IMR-90 (cell line): ENCODE results near the gene RASGRP4. TPM values are rescaled to one million over a fixed set of nuclear protein-coding genes. Genes with fewer than 3 reads are reported as not detected.

Experiments
- ATAC-seq: fragments of 200-7000 bp; cut with Tn5 transposase; 2 replicates; pipeline ENCODE4 v1.9.1; 2020; ENCODE audit warnings: low read depth, mild to moderate bottlenecking, moderate library complexity
- BruUV-seq: library from RNA; stranded (reverse); fragments of 400-500 nt; replicated peaks from 2 replicates; lab custom pipeline; 2021; lab: Mats Ljungman, UMichigan
- CTCF ChIA-PET: fragments of 300-600 bp; formaldehyde crosslinking; extraction: SDS; loops from one replicate; lab custom pipeline; 2021; ENCODE audit warnings: antibody characterized with exemption; lab: Yijun Ruan, JAX
- POLR2A ChIA-PET: fragments of 300-600 bp; sonication (Branson Sonifier 250); formaldehyde crosslinking; loops from one replicate; lab custom pipeline; 2022; ENCODE audit warnings: antibody characterized with exemption; ENCODE audit not compliant: unreplicated experiment; lab: Charles Lee
- DNase-seq: peaks from one replicate; pipeline ENCODE4 v3.0.0; 2013
- H2AFZ ChIP-seq: replicated peaks from 2 replicates; pipeline ENCODE3; 2013; ENCODE audit warnings: low read length, mild to moderate bottlenecking; ENCODE audit not compliant: poor library complexity
- H2AK5ac ChIP-seq: 2 replicates; pipeline ENCODE4 v1.6.1; 2013; ENCODE audit warnings: low read depth, low read length, inconsistent platforms
- H2AK9ac ChIP-seq: replicated peaks from 2 replicates; pipeline ENCODE3; 2013; ENCODE audit warnings: mild to moderate bottlenecking, low read depth, low read length, moderate library complexity; ENCODE audit not compliant: poor library complexity
- H2BK120ac ChIP-seq: 2 replicates; pipeline ENCODE4 v1.6.1; 2013; ENCODE audit warnings: low read depth, low read length, inconsistent platforms
- H2BK15ac ChIP-seq: 3 replicates; pipeline ENCODE4 v1.6.1; 2013; ENCODE audit warnings: low read depth, low read length, inconsistent platforms
- H2BK20ac ChIP-seq: 2 replicates; pipeline ENCODE4 v1.6.1; 2013; ENCODE audit warnings: low read depth, mild to moderate bottlenecking, inconsistent platforms, low read length, moderate library complexity
- H2BK5ac ChIP-seq: 2 replicates; pipeline ENCODE4 v1.6.1; 2013; ENCODE audit warnings: mild to moderate bottlenecking, low read depth, low read length, inconsistent platforms; ENCODE audit not compliant: poor library complexity, severe bottlenecking
- H3K14ac ChIP-seq: replicated peaks from 2 replicates; pipeline ENCODE4 v1.6.1; 2013; ENCODE audit warnings: low read depth, low read length, inconsistent platforms
- H3K18ac ChIP-seq: 2 replicates; pipeline ENCODE4 v1.6.1; 2013; ENCODE audit warnings: low read depth, low read length, control low read depth
- H3K23ac ChIP-seq: 2 replicates; pipeline ENCODE4 v1.6.1; 2013; ENCODE audit warnings: low read depth, low read length, inconsistent platforms
- H3K27ac ChIP-seq: 2 replicates; pipeline ENCODE4 v1.5.1; 2013; ENCODE audit warnings: mild to moderate bottlenecking, control low read depth, low read length; ENCODE audit not compliant: insufficient read depth
- H3K27me3 ChIP-seq: 2 replicates; pipeline ENCODE4 v1.6.1; 2013; ENCODE audit warnings: low read length; ENCODE audit not compliant: control insufficient read depth, insufficient read depth
- H3K36me3 ChIP-seq: 2 replicates; pipeline ENCODE4 v1.6.1; 2013; ENCODE audit warnings: low read length, mixed read lengths; ENCODE audit not compliant: control insufficient read depth, insufficient read depth
- H3K4ac ChIP-seq: 2 replicates; pipeline ENCODE4 v1.6.1; 2013; ENCODE audit warnings: low read depth, low read length, inconsistent platforms
- H3K4me1 ChIP-seq: 2 replicates; pipeline ENCODE4 v1.6.1; 2013; ENCODE audit warnings: low read length, mixed read lengths; ENCODE audit not compliant: control insufficient read depth, insufficient read depth
- H3K4me2 ChIP-seq: 2 replicates; pipeline ENCODE4 v1.6.1; 2013; ENCODE audit warnings: low read depth, mild to moderate bottlenecking, control low read depth, low read length, moderate library complexity
- H3K4me3 ChIP-seq: 2 replicates; pipeline ENCODE4 v1.5.1; 2013; ENCODE audit warnings: low read depth, mild to moderate bottlenecking, control low read depth, low read length, moderate library complexity; ENCODE audit not compliant: insufficient read depth
- H3K56ac ChIP-seq: 2 replicates; pipeline ENCODE4 v1.6.1; 2013; ENCODE audit warnings: low read length, inconsistent platforms; ENCODE audit not compliant: insufficient read depth; ENCODE audit errors: extremely low read depth
- H3K79me1 ChIP-seq, 2 experiments: 2 replicates each; pipeline ENCODE4 v1.6.1; 2013; ENCODE audit warnings: low read length in 2 of 2, inconsistent platforms in 1 of 2, low read depth in 1 of 2
- H3K9ac ChIP-seq: 2 replicates; pipeline ENCODE4 v1.6.1; 2013; ENCODE audit warnings: low read depth, low read length, control low read depth
- H3K9me1 ChIP-seq: 2 replicates; pipeline ENCODE4 v1.6.1; 2013; ENCODE audit warnings: low read length, inconsistent platforms; ENCODE audit not compliant: insufficient read depth
- H3K9me3 ChIP-seq: 2 replicates; pipeline ENCODE4 v1.6.1; 2013; ENCODE audit warnings: low read length; ENCODE audit not compliant: control insufficient read depth, insufficient read depth
- H4K20me1 ChIP-seq: 2 replicates; pipeline ENCODE4 v1.6.1; 2013; ENCODE audit warnings: low read length, inconsistent platforms; ENCODE audit not compliant: insufficient read depth
- H4K5ac ChIP-seq: 2 replicates; pipeline ENCODE4 v1.6.1; 2013; ENCODE audit warnings: mild to moderate bottlenecking, low read depth, low read length, control low read depth
- H4K8ac ChIP-seq, 2 experiments: 2 replicates each; pipeline ENCODE4 v1.6.1; 2013; ENCODE audit warnings: low read depth in 2 of 2, low read length in 2 of 2, control low read depth in 1 of 2, inconsistent platforms in 1 of 2
- H4K91ac ChIP-seq: 2 replicates; pipeline ENCODE4 v1.6.1; 2013; ENCODE audit warnings: low read depth, low read length, inconsistent platforms; ENCODE audit not compliant: insufficient read depth
- BHLHE40 ChIP-seq: fragments of 150-350 bp; IDR thresholded peaks from 2 replicates; pipeline ENCODE4 v1.6.1; 2016; ENCODE audit warnings: mild to moderate bottlenecking, low read depth, low read length
- CEBPB ChIP-seq: IDR thresholded peaks from 2 replicates; pipeline ENCODE4 v1.6.1; 2012; ENCODE audit warnings: low read depth, low read length, improper control_type of control experiment
- CHD1 ChIP-seq: IDR thresholded peaks from 2 replicates; pipeline ENCODE4 v1.6.1; 2012; ENCODE audit warnings: low read depth, low read length, improper control_type of control experiment
- CTCF ChIP-seq: conservative IDR thresholded peaks from 2 replicates; pipeline ENCODE4 v1.5.1; 2012; ENCODE audit warnings: mild to moderate bottlenecking, low read depth, low read length, improper control_type of control experiment
- ELK1 ChIP-seq: fragments of 150-350 bp; IDR thresholded peaks from 2 replicates; pipeline ENCODE4 v1.6.1; 2016; ENCODE audit warnings: low read depth, mild to moderate bottlenecking, low read length, moderate library complexity, borderline replicate concordance
- FOS ChIP-seq: fragments of 150-350 bp; IDR thresholded peaks from 2 replicates; pipeline ENCODE4 v1.6.1; 2016; ENCODE audit warnings: low read depth, low read length
- MAFK ChIP-seq: IDR thresholded peaks from 2 replicates; pipeline ENCODE4 v1.6.1; 2012; ENCODE audit warnings: low read depth, low read length, improper control_type of control experiment
- MAZ ChIP-seq: IDR thresholded peaks from 2 replicates; pipeline ENCODE4 v1.6.1; 2012; ENCODE audit warnings: low read depth, mild to moderate bottlenecking, low read length, improper control_type of control experiment, moderate library complexity, borderline replicate concordance
- MXI1 ChIP-seq: IDR thresholded peaks from 2 replicates; pipeline ENCODE4 v1.6.1; 2012; ENCODE audit warnings: low read depth, mild to moderate bottlenecking, low read length, moderate library complexity, borderline replicate concordance
- NFE2L2 ChIP-seq: fragments of 150-350 bp; IDR thresholded peaks from 2 replicates; pipeline ENCODE4 v1.6.1; 2016; ENCODE audit warnings: low read depth, mild to moderate bottlenecking, low read length
- RAD21 ChIP-seq: IDR thresholded peaks from 2 replicates; pipeline ENCODE4 v1.6.1; 2012; ENCODE audit warnings: low read length, improper control_type of control experiment
- RFX5 ChIP-seq: IDR thresholded peaks from 2 replicates; pipeline ENCODE4 v1.8.0; 2012; ENCODE audit warnings: low read depth, mild to moderate bottlenecking, low read length, moderate library complexity
- SMC3 ChIP-seq: fragments of 150-350 bp; IDR thresholded peaks from 2 replicates; pipeline ENCODE4 v1.6.1; 2016; ENCODE audit warnings: low read depth, mild to moderate bottlenecking, antibody characterized with exemption, low read length, moderate library complexity
- USF2 ChIP-seq: fragments of 150-350 bp; IDR thresholded peaks from 2 replicates; pipeline ENCODE4 v1.6.1; 2017; ENCODE audit warnings: mild to moderate bottlenecking, antibody characterized with exemption, low read length, low read depth
- WGBS, 2 experiments: methylation state at CpG; one replicate each; pipeline versions ENCODE4 v1.1.5 to v1.1.7; 2013; ENCODE audit warnings: missing lambda C conversion rate in 2 of 2; ENCODE audit not compliant: insufficient read length in 1 of 2; ENCODE audit errors: extremely low coverage in 2 of 2; 5-methylcytosine and 5-hydroxymethylcytosine counted together
- dilution Hi-C: fragments of 300-500 bp; cut with HindIII; formaldehyde crosslinking; loops from one replicate; pipeline ENCODE4 v1.14.3; 2018; ENCODE audit warnings: low sequenced_read_pairs; ENCODE audit not compliant: unreplicated experiment
- in situ Hi-C: fragments of 300-500 bp; cut with MboI; formaldehyde crosslinking; loops from 3 replicates; pipeline ENCODE4 v1.14.3; 2019; ENCODE audit warnings: low sequenced_read_pairs, inconsistent platforms, mixed read lengths
- intact Hi-C: fragments of 100-400 bp; cut with micrococcal nuclease; formaldehyde crosslinking; loops from 2 replicates; pipeline ENCODE4 v1.10.0; 2022
- polyA plus RNA-seq, 3 experiments: library from polyadenylated mRNA; depleted of rRNA; stranded (reverse); fragments of >200 nt; gene quantifications; 2 replicates each; pipeline ENCODE4 v1.2.3, GENCODE V29; 2012; ENCODE audit warnings: low replicate concordance in 1 of 3
- total RNA-seq: library from RNA; depleted of rRNA; stranded (reverse); fragments of >200 nt; gene quantifications from 2 replicates; pipeline ENCODE4 v1.2.3, GENCODE V29; 2012

Gene RASGRP4
- total and polyA plus RNA-seq, 2 of the 4 experiments (the other 2 are of a cell fraction), result not detected

- Histone ChIP-seq H3K9ac (no peak overlapping the region), H3K9me3 (no peaks in the 10 kb centered on the region), H2AFZ (peak overlapping the region; percentile 98), H3K36me3 (no peaks in the 10 kb centered on the region), H4K8ac (no peak overlapping the region), H4K20me1 (0 out of 2 replicates have a peak, but pooled peaks cover 3% of the 10 kb centered on the region), H3K79me1 (no peaks in the 10 kb centered on the region), H3K14ac (no peak overlapping the region), H3K4ac (no peak overlapping the region), H2AK5ac (no peak overlapping the region), H3K9me1 (no peaks in the 10 kb centered on the region), H3K18ac (no peak overlapping the region), H2BK5ac (no peak overlapping the region), H4K5ac (no peak overlapping the region), H4K91ac (no peak overlapping the region), H3K23ac (no peak overlapping the region), H2BK120ac (no peak overlapping the region), H2BK20ac (no peak overlapping the region), H3K27ac (no peak overlapping the region), H2AK9ac (no peak overlapping the region), H3K27me3 (peaks cover 44% of the 10 kb centered on the region), H2BK15ac (no peak overlapping the region), H3K4me1 (no peaks in the 10 kb centered on the region), H3K4me2 (peak overlapping the region; percentile 85), H3K4me3 (peak overlapping the region; percentile 66), H3K56ac (no peak overlapping the region)
- no TSS peak for BruUV-seq
- peak; percentile 1; the same call in 1 of the 2 replicates for ATAC-seq
- no peak for DNase-seq
- dilution Hi-C loops (no loop called here), in situ Hi-C loops (no loop called here), intact Hi-C loops (no loop called here)
- WGBS, 2 experiments, result 31% methylated on average over 16 of the region's 23 CpGs; no CpG with 5 or more reads in 1 of the 2 experiments
- ChIA-PET POLR2A (interaction anchor here (0.6 kb wide), 1 partner anchor 27 kb away, joined by 4 read pairs; no protein-coding TSS in a partner anchor), CTCF (interaction anchor here (0.6 kb wide), 1 partner anchor 30 kb away, joined by 4 read pairs; no protein-coding TSS in a partner anchor)
- TF ChIP-seq CEBPB (no peak), RFX5 (no peak), MAZ (no peak), USF2 (no peak), MAFK (no peak), BHLHE40 (no peak), FOS (no peak), NFE2L2 (no peak), CTCF (no peak), ELK1 (no peak), MXI1 (no peak), SMC3 (no peak), RAD21 (no peak), CHD1 (no peak)
Measured at GRCh38 chr19:38360839-38361631, 65.0 kb downstream of the RASGRP4 start.
